K562 (cell line): ENCODE data around the gene APOL2. TPM values are rescaled to one million over a fixed set of nuclear protein-coding genes. Genes with fewer than 3 reads are reported as not detected.
A peak's percentile ranks its signal among the peaks of the same experiment; 100 is the strongest.

Source experiments
- FOSL1 ChIP-seq: fragments of 200-800 bp; sonication (Bioruptor generic); conservative IDR thresholded peaks from 2 replicates; pipeline ENCODE4 v1.6.1; 2016; ENCODE audit warnings: missing genetic modification characterization, missing compliant biosample characterization
- JUN ChIP-seq, 2 experiments: sonication (generic) in 1 of 2; formaldehyde crosslinking in 1 of 2; IDR thresholded peaks; 2 replicates each; pipeline versions ENCODE4 v1.6.1 to v1.8.0; 2012 to 2022; ENCODE audit warnings: borderline replicate concordance in 2 of 2, mild to moderate bottlenecking in 2 of 2, improper control_type of control experiment in 1 of 2, low read depth in 1 of 2, low read length in 1 of 2, missing genetic modification reagents in 1 of 2
- MAFF ChIP-seq: IDR thresholded peaks from 2 replicates; pipeline ENCODE4 v1.6.1; 2012; ENCODE audit warnings: low read length, improper control_type of control experiment
- MCM7 ChIP-seq, 2 experiments: fragments of 450-650 bp; IDR thresholded peaks; 2 replicates each; pipeline ENCODE4 v1.6.1; 2016 to 2018
- XRCC5 ChIP-seq: fragments of 200-400 bp; formaldehyde crosslinking; IDR thresholded peaks from 2 replicates; pipeline ENCODE4 v1.6.1; 2017; ENCODE audit warnings: low read depth, mild to moderate bottlenecking, low read length
- ZBTB40 ChIP-seq, 2 experiments: fragments of 450-650 bp in 1 of 2; sonication (generic) in 1 of 2; formaldehyde crosslinking in 1 of 2; IDR thresholded peaks; 2 replicates each; pipeline versions ENCODE4 v1.7.1 to v1.9.0; 2016 to 2022; ENCODE audit warnings: inconsistent platforms in 1 of 2, mild to moderate bottlenecking in 1 of 2, missing genetic modification reagents in 1 of 2
- ZNF408 ChIP-seq: fragments of 250-450 bp; sonication (Bioruptor Pico); IDR thresholded peaks from 2 replicates; pipeline ENCODE4 v1.4.0; 2020; ENCODE audit warnings: low read depth, mild to moderate bottlenecking, moderate library complexity
- polyA plus RNA-seq, 8 experiments: library from polyadenylated mRNA; depleted of rRNA in 4 of 8; stranded (reverse) in 5 of 8; unstranded in 3 of 8; fragments of >200 nt; fragmentation: Nextera tagmentation in 2 of 8; fragmentation: Illumina TruSeq in 1 of 8; extraction: Ambion mirVana in 2 of 8; extraction: Trizol in 1 of 8; gene quantifications; 2 replicates each; pipeline versions ENCODE4 v1.2.1 to v1.2.3, GENCODE V29; 2011 to 2014; ENCODE audit warnings: inconsistent platforms in 1 of 8, missing spikeins in 1 of 8
- total RNA-seq, 7 experiments: library from RNA; depleted of rRNA in 6 of 7; stranded (reverse); fragments of >200 nt in 6 of 7; fragmentation: Illumina TruSeq in 2 of 7; extraction: Trizol in 2 of 7; gene quantifications; 2 replicates each; pipeline versions ENCODE4 v1.2.1 to v1.2.3, GENCODE V29; 2011 to 2021; ENCODE audit warnings: low replicate concordance in 1 of 7

Gene APOL2
- total and polyA plus RNA-seq, 9 of the 15 experiments (the other 6 are each of a cell fraction or from before 2014, with no cell fraction given), result 2.7 to 10.6 (median 8.9) TPM

- peak; percentile 39; the same call in 1 of the 2 replicates for TF ChIP-seq JUN (IDR thresholded peaks at IDR 0.05; ENCODE audit: borderline replicate concordance, low read depth, low read length)
- no peak for TF ChIP-seq JUN (CRISPR knock-in tag; IDR thresholded peaks at IDR 0.05; ENCODE audit: borderline replicate concordance)
- TF ChIP-seq MAFF, result peak; percentile 23; the same call in 1 of the 2 replicates
- no peak for TF ChIP-seq MCM7 (IDR thresholded peaks at IDR 0.05)
- no peak for TF ChIP-seq FOSL1 (tag)
- TF ChIP-seq XRCC5, result no peak
- TF ChIP-seq ZNF408 (CRISPR knock-in tag), result no peak
- TF ChIP-seq ZBTB40 (IDR thresholded peaks at IDR 0.05), result no peak
- TF ChIP-seq ZBTB40 (CRISPR knock-in tag; IDR thresholded peaks at IDR 0.05), result no peak
Observed at GRCh38 chr22:36201630-36202319, 37.6 kb downstream of the APOL2 start, which contains the start of gene APOL4 (continued).
